Brain microvascular endothelial cell (primary cell): ENCODE measurements around the gene YAE1.

ENCODE experiments used
- DNase-seq: peaks from one replicate; pipeline ENCODE4 v3.0.0-alpha.2; 2020
- H3K27ac ChIP-seq: fragments of 250-450 bp; sonication (Bioruptor Pico); 2 replicates; pipeline ENCODE4 v1.5.1; 2020; ENCODE audit warnings: mild to moderate bottlenecking, moderate library complexity
- H3K27me3 ChIP-seq: fragments of 250-450 bp; sonication (Bioruptor Pico); replicated peaks from 2 replicates; pipeline ENCODE4 v1.5.1; 2020; ENCODE audit warnings: mild to moderate bottlenecking
- H3K36me3 ChIP-seq: fragments of 250-450 bp; sonication (Bioruptor Pico); replicated peaks from 2 replicates; pipeline ENCODE4 v1.5.1; 2020; ENCODE audit warnings: mild to moderate bottlenecking
- H3K4me3 ChIP-seq: 2 replicates; pipeline ENCODE4 v1.5.1; 2011; ENCODE audit warnings: low read depth, mild to moderate bottlenecking, control low read depth, low read length, moderate library complexity
- CTCF ChIP-seq: IDR thresholded peaks from 2 replicates; pipeline ENCODE4 v1.5.1; 2011; ENCODE audit warnings: low read depth, mild to moderate bottlenecking, moderate library complexity, low read length, control low read depth, inconsistent platforms; ENCODE audit errors: missing control alignments
- in situ Hi-C: cut with HindIII; loops from 2 replicates; pipeline ENCODE4 v1.10.0; 2017; ENCODE audit warnings: low sequenced_read_pairs, low pct_ligation_motif_present

Gene YAE1

DNA sequence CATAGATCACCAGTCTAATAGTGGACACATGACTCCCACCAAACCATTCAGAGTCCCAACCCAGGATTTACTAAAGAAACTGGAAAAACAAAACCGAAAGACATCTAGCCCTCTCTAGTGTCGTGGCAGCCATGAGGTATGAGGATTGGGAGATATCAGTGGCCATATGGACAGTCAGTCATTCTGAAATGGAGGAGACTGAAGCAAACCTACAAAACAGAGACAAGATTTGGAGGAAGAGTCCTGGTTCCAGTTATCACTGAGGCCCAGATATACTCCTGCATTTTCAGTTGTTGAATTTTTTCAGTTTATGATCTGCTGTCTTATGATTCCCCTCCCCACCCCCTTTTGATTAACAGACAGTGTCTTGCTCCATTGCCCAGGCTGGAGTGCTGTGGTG is 48.1 kb downstream of the YAE1 start:
- in situ Hi-C loops, result no loop called here
- no peaks in the 10 kb centered on the region for H3K36me3 ChIP-seq
- H3K4me3 ChIP-seq, result no peak overlapping the region
- peak overlapping the region; percentile 26 for H3K27ac ChIP-seq
- no peaks in the 10 kb centered on the region for H3K27me3 ChIP-seq
- TF ChIP-seq CTCF, result no peak
- DNase-seq, result no peak

GRCh38 chr7:39615350-39615975 is 49.3 kb downstream of the YAE1 start:
- Histone ChIP-seq H3K27me3 (no peaks in the 10 kb centered on the region), H3K27ac (peak overlapping the region; percentile 74), H3K4me3 (no peak overlapping the region), H3K36me3 (no peaks in the 10 kb centered on the region)
- no peak for DNase-seq
- in situ Hi-C loops, result no loop called here
- TF ChIP-seq CTCF, result no peak

DNA sequence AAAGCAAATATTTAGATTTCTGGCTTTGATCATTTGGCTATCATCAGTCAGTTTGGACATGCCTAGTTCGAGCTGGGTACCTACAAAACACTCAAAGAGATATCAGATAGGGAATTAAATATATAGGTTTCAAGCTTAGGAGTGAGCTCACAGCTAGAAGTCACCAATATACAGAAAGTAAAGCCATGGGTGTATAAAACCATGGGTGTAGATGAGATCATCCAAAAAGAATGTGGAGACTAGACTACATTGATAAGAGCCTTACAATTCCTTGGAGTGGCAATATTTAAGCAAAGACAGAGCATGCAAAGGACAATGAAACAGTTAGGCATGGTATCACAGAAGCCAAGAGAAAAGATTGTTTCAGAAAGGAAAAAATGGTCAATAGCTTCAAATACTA is 49.9 kb downstream of the YAE1 start:
- Histone ChIP-seq H3K27me3 (no peaks in the 10 kb centered on the region), H3K36me3 (no peaks in the 10 kb centered on the region), H3K27ac (peak overlapping the region; percentile 74), H3K4me3 (no peak overlapping the region)
- peak; percentile 56 for DNase-seq
- in situ Hi-C loops, result no loop called here
- TF ChIP-seq CTCF, result no peak

DNA sequence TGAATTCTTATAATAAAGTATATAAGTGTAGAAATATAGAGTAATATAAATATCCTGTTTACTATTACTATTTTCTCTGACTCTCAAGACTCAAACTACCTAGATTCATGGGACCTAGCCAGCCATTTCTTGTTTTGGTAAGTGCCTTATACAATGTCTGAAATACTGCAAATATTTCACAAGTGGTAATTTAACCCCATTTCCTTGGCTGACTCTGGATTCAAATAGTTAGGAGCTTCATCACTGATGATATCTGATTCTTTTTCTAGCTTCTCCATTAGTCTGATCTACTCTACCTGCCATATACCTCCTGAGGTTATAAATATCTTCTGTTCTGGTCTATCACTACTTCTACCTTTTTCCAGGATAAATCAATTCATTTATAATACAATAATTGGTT is 50.8 kb downstream of the YAE1 start:
- in situ Hi-C loops, result no loop called here
- no peak for TF ChIP-seq CTCF
- no peak for DNase-seq
- H3K27me3 ChIP-seq, result no peaks in the 10 kb centered on the region
- H3K27ac ChIP-seq, result peak overlapping the region; percentile 74
- H3K36me3 ChIP-seq, result no peaks in the 10 kb centered on the region
- no peak overlapping the region for H3K4me3 ChIP-seq

DNA sequence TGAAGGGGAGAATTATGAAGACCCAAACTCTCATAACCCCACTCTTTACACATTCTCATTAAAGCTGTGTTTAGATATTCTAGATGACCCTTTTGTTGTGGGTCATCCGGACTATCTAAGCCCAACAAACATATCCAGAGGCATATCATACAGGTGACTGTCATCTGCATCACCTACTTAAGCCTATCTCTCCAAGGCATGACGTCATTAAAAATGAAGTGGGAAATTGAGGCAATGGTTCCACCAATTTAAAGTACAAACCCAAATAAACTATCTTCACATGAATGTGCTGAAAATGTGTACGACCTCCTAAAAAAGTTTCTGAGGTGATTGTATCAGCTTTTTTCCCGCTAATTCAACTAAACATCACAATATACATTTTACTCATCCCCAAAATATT is 52.7 kb downstream of the YAE1 start:
- in situ Hi-C loops, result no loop called here
- no peak overlapping the region for H3K27ac ChIP-seq
- no peak for TF ChIP-seq CTCF

DNA sequence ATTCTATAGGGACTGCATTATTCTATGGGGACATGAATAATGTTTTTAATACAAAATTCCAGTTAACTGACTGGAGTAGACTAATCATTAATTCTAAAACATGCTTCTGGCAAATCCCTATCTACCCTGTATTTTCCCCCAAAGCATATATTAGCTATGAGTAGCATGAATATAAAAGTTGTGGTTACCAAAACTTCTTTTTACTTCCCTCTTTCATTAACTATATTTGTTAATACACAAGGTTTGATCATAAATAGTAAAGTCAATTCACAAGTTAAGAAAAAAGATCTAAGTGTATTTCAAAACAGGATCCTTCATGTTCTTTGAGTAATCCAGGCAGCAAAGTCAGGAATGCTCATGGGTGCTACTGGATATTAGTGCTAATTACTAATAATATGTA is 54.3 kb downstream of the YAE1 start:
- no peak for DNase-seq
- H3K27ac ChIP-seq, result peak overlapping the region; percentile 69
- in situ Hi-C loops, result no loop called here
- H3K36me3 ChIP-seq, result no peaks in the 10 kb centered on the region
- no peak for TF ChIP-seq CTCF
- no peak overlapping the region for H3K4me3 ChIP-seq
- no peaks in the 10 kb centered on the region for H3K27me3 ChIP-seq

More for the DNA sequence above, 52.7 kb downstream of the YAE1 start:
- no peak for DNase-seq
- H3K4me3 ChIP-seq, result no peak overlapping the region
- H3K27me3 ChIP-seq, result no peaks in the 10 kb centered on the region
- H3K36me3 ChIP-seq, result no peaks in the 10 kb centered on the region
